Measurements from ENCODE around the gene PLD3.

- TF ChIP-seq CTCF (IDR thresholded peaks at IDR 0.05; ENCODE audit: extremely low read depth in 1 of 2, insufficient read depth in 1 of 2, low read depth in 1 of 2, low read length in 2 of 2): no peak
- no peak for TF ChIP-seq EZH2 (IDR thresholded peaks at IDR 0.05; ENCODE audit: borderline replicate concordance, low read depth, low read length, severe bottlenecking)
- TF ChIP-seq POLR2AphosphoS5 (IDR thresholded peaks at IDR 0.05; ENCODE audit: insufficient read depth, low read depth, low read length): no peak
- no peak for TF ChIP-seq POLR2A (IDR thresholded peaks at IDR 0.05; ENCODE audit: low read depth, low read length)
- no peak for TF ChIP-seq JUN (IDR thresholded peaks at IDR 0.05; ENCODE audit: borderline replicate concordance, insufficient read depth, insufficient read length, low read depth)
- TF ChIP-seq GATA2 (IDR thresholded peaks at IDR 0.05; ENCODE audit: insufficient read depth, insufficient read length, low read depth, low read length): no peak
Measured at GRCh38 chr19:40331052-40331451, 17.4 kb upstream of the PLD3 start.

Measured in endothelial cell of umbilical vein (primary cell).